Measurements from ENCODE around the gene CPLX4. TPM values are rescaled to one million over a fixed set of nuclear protein-coding genes. Genes with fewer than 3 reads are reported as not detected.

The CPLX4 gene
- total RNA-seq, 1 donor: 0.10 TPM

- Histone ChIP-seq H3K4me3 (ENCODE audit: low read length) (no peak overlapping the region), H3K9me3 (ENCODE audit: low read depth, low read length) (no peaks in the 10 kb centered on the region), H3K27me3 (ENCODE audit: insufficient read depth, low read length) (peaks cover 10% of the 10 kb centered on the region), H3K4me1 (ENCODE audit: insufficient read depth, low read length) (no peaks in the 10 kb centered on the region)
Measured at GRCh38 chr18:59246796-59247195, 71.7 kb downstream of the CPLX4 start.

Other genes with a start within 250 kb of the CPLX4 start
- gene SEC11C, start 178.8 kb downstream of the CPLX4 start, total RNA-seq: 31.9 TPM
- 0.52 TPM for gene GRP, start 98.5 kb downstream of the CPLX4 start, total RNA-seq
- not detected for gene RAX, start 45.2 kb downstream of the CPLX4 start, total RNA-seq
- gene LMAN1, start 40.6 kb upstream of the CPLX4 start, total RNA-seq: 40.6 TPM

Data from mononuclear cell (primary cell).